Central memory CD8-positive, alpha-beta T cell (primary cell): ENCODE results near the gene PKP4.

Experiments
- ATAC-seq: fragments of 150-1000 bp; cut with Tn5 transposase; replicated peaks from 2 replicates; pipeline ENCODE4 v1.10.0; 2022; ENCODE audit warnings: mild to moderate bottlenecking, moderate FRiP score, moderate number of reproducible peaks; ENCODE audit not compliant: poor library complexity, severe bottlenecking; ENCODE audit errors: extremely low read depth
- DNase-seq, 2 donors: peaks; one replicate each; pipeline ENCODE4 v3.0.0; 2021; ENCODE audit warnings: low spot score in 2 of 2
- H3K27ac Mint-ChIP-seq: one replicate; pipeline ENCODE4 v1.8.0; 2022; ENCODE audit warnings: low read depth, mild to moderate bottlenecking, moderate library complexity, mixed read lengths
- H3K27me3 Mint-ChIP-seq: one replicate; pipeline ENCODE4 v1.8.0; 2022; ENCODE audit warnings: mixed read lengths
- H3K36me3 Mint-ChIP-seq: one replicate; pipeline ENCODE4 v1.8.0; 2022; ENCODE audit warnings: mild to moderate bottlenecking, moderate library complexity, mixed read lengths; ENCODE audit not compliant: insufficient read depth
- H3K4me1 Mint-ChIP-seq: one replicate; pipeline ENCODE4 v1.8.0; 2022; ENCODE audit warnings: mixed read lengths
- H3K4me3 Mint-ChIP-seq: one replicate; pipeline ENCODE4 v1.8.0; 2022; ENCODE audit warnings: mild to moderate bottlenecking, moderate library complexity, mixed read lengths
- H3K9me3 Mint-ChIP-seq: one replicate; pipeline ENCODE4 v1.8.0; 2022; ENCODE audit warnings: mixed read lengths

PKP4 gene

DNA sequence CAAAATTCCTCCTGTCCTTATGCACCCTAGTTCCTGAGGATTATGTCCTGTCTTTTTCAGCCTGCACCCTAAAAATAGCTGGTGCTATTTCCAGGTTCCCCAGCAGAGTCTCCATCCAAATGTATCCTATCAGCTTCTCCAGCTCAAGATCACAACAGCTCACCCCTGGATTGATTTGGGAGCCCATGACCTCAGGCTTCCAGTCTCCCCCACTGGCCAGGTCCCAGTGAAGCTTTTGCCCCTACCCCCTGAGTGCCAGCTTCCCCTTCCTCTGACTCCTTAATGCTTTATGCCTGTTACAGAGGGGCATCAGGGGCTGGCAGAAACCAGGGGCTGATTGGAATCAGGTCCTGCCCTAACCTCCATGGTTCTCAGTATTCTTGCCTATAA is 261.4 kb downstream of the PKP4 start:
- H3K9me3 Mint-ChIP-seq: no peaks in the 10 kb centered on the region
- H3K4me3 Mint-ChIP-seq: no peak overlapping the region
- no peak overlapping the region for H3K27ac Mint-ChIP-seq
- DNase-seq (no peak), ATAC-seq (no peak)
- H3K4me1 Mint-ChIP-seq: no peaks in the 10 kb centered on the region
- H3K36me3 Mint-ChIP-seq: peaks cover 2% of the 10 kb centered on the region
- peaks cover 30% of the 10 kb centered on the region for H3K27me3 Mint-ChIP-seq

DNA sequence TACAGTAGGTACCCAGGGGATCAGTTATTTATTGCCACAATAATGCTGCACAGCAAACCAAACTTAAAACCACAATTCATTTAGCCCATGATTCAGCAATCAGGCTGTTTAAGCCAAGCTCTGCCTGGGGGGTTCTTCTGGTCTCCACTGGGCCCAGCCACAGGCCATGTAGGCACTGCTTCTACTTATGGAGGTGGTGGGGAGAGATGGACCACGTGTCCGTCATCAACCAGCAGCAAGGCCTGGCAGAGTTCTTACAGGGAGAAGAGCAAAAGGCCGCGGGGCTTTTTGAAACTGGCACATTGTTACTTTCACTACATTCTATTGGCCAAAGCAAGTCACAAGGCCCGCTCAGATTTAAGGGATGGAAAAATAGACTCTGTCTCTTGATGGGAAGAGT is 262.1 kb downstream of the PKP4 start:
- ATAC-seq (no peak), DNase-seq (no peak)
- H3K4me3 Mint-ChIP-seq: no peak overlapping the region
- peaks cover 23% of the 10 kb centered on the region for H3K27me3 Mint-ChIP-seq
- peaks cover 2% of the 10 kb centered on the region for H3K36me3 Mint-ChIP-seq
- no peaks in the 10 kb centered on the region for H3K9me3 Mint-ChIP-seq
- H3K4me1 Mint-ChIP-seq: no peaks in the 10 kb centered on the region
- no peak overlapping the region for H3K27ac Mint-ChIP-seq

DNA sequence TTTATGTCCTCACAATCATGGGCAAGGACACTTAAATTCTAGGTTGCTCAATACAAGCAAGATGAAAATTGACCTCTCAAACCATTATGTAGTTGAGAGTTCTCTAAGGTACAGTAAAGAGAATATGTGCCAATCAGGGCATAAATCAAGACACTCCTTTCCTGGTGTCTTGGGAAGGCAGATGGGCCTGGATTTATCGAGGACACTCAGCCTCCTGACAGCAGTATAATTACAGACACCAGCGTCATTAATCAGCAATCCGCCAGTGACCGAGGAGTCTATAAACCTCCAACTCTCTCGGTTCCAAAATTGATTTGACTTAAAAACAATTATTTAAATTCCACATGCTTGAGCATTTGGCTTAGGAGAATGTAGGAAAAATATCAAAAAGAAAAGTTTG is 262.7 kb downstream of the PKP4 start:
- H3K4me1 Mint-ChIP-seq: no peaks in the 10 kb centered on the region
- no peak for DNase-seq
- no peak overlapping the region for H3K4me3 Mint-ChIP-seq
- H3K27ac Mint-ChIP-seq: no peak overlapping the region
- H3K36me3 Mint-ChIP-seq: peaks cover 2% of the 10 kb centered on the region
- no peak for ATAC-seq
- H3K27me3 Mint-ChIP-seq: peaks cover 18% of the 10 kb centered on the region
- H3K9me3 Mint-ChIP-seq: no peaks in the 10 kb centered on the region

DNA sequence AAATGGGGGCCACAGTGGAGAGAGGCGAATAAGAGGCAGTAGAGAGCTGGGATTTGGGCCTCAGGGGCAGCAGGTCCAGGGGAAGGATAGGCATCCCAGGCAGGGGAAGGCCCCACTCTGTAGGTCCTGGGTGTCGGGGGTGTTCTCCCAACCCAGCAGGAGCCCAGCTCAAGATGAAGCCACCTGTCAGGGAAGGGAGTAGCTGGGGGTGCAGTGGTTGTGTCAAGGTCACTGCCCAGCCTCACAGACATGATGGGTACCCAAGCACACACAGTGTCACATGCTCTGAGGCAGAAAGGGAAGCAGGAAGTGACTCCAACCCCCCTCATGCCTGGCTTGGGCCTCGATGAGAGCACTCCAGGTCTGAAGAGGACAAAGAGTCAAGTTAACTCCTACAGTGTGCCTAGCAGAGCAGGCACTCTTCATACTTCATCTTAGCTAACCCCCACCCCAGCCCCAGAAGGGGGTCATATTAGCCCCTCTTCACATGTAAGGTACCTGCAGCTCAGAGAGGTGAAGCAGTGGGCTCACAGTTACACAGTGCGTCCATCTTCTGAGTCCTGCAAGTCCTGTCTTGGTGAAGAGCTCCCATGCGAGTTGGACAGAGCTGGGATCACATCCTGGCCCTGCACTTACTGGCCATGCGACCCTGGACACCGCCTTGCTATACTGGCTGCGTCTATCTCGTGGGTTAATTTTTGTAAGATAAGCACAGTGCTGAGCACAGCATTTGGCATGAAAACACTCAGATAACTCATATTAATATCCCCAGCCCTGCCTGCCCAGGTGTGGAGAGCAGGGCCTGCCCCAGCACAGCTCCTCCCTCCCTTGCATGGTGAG is 265.7 kb downstream of the PKP4 start:
- no peak for DNase-seq
- Mint-ChIP-seq H3K27ac (no peak overlapping the region), H3K4me1 (no peaks in the 10 kb centered on the region), H3K4me3 (no peak overlapping the region), H3K36me3 (no peaks in the 10 kb centered on the region), H3K9me3 (no peaks in the 10 kb centered on the region), H3K27me3 (peaks cover 8% of the 10 kb centered on the region)
- ATAC-seq: no peak

DNA sequence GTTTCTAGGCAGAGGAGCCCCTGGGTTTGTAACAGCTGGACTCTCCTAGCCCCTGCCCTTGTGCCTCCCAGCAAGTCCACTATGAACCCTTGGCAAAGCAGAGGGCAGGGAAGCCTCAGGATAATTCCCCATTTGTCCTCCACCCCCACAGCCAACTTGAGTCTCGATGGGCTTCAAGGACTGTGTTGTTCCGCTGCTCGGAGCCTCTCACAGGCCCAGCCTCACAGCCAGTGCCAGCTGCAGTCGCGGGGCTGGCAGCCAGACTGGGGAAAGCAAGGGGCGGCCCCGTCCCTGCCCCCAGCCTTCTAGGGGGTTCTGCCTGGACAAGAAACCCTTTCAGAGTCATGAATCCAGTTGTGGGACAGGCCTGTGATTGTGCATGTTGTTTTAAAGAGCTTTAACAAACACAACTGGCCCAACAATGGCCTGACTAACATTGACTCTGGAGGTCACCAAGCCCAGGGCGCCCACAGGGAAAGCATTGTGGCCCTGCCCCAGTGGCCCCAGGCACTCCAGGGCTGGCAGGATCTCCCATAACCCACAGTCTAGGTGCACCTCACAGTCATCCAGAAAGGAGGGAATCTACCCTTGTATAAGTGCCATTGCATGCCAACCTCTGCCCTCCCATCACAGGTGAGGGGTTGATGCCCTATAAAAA is 266.6 kb downstream of the PKP4 start:
- no peak for DNase-seq
- Mint-ChIP-seq H3K4me3 (no peak overlapping the region), H3K36me3 (no peaks in the 10 kb centered on the region), H3K27ac (no peak overlapping the region), H3K9me3 (no peaks in the 10 kb centered on the region), H3K27me3 (peaks cover 6% of the 10 kb centered on the region), H3K4me1 (no peaks in the 10 kb centered on the region)
- no peak for ATAC-seq

DNA sequence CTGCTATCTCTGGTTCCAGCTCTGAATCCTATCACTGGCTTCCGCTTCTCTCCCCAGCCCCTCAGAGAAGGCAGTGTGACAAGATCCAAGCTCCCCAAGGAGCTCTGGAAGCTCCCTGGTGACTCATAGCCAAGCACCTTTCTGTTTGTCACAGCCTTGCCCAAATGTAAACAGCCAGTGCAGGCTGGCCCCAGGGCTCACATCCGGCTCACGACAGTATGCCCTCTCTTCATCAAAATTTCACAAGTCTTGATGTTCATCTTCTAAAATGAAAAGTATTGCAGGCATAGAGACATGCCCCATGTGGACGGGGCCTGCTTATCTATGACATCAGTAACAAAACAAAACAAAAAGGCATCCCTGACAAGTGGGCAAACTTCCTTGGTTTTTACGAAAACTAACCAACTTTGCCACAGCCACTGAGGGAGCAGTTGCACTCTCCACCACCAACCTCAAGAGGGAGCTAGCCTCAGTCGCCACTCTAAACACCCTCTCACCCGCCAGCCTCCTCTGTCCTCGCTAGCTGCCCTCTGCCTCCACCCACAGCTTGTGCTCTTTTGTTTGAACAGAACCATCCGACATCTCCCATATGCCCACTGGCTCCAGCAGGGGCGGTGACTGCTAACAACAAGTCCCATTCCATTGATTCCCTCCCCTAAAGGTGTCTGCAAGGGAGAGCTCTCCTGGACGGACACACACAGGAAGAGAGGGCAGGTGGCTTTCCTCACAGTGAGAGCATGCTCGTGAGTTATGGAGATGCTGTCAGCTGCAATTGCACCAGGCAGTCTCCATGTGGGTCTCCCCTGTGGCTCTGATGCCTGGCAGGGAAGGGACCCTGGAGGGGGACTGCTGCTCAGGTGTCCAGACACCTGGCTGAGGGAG is 267.4 kb downstream of the PKP4 start:
- Mint-ChIP-seq H3K4me1 (no peaks in the 10 kb centered on the region), H3K27ac (no peak overlapping the region), H3K4me3 (no peak overlapping the region), H3K9me3 (no peaks in the 10 kb centered on the region), H3K36me3 (no peaks in the 10 kb centered on the region), H3K27me3 (peaks cover 11% of the 10 kb centered on the region)
- ATAC-seq (no peak), DNase-seq (no peak)

DNA sequence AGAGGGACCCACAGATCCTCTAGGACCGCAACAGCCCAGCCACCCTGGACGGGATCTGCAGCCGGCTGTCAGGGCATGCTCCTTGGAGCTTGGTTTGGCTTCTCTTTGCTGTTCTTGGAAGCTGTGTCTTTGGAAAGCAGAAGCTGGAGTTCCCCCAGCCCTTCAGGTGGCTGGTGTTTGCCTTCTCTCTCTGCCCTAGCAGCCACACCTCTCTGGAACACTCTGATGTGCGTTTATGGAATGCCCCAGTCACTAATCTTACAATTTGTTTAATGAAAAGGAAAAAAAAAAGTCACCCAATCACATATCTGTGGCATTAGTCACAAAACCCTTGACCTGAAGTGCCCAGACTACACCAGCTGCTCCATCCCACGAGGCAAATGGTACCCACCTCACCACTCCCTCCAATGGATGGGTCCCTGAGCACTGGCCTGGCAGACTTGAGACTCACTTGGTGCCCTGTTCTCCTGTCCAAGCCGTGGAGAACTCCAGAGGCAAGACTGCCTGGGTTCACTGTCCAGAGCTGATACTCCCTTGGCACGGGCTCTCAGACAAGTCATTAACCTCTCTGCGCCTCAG is 268.1 kb downstream of the PKP4 start:
- H3K4me3 Mint-ChIP-seq: no peak overlapping the region
- no peaks in the 10 kb centered on the region for H3K9me3 Mint-ChIP-seq
- ATAC-seq (no peak), DNase-seq (no peak)
- H3K36me3 Mint-ChIP-seq: no peaks in the 10 kb centered on the region
- H3K27me3 Mint-ChIP-seq: peaks cover 13% of the 10 kb centered on the region
- H3K4me1 Mint-ChIP-seq: no peaks in the 10 kb centered on the region
- H3K27ac Mint-ChIP-seq: no peak overlapping the region

DNA sequence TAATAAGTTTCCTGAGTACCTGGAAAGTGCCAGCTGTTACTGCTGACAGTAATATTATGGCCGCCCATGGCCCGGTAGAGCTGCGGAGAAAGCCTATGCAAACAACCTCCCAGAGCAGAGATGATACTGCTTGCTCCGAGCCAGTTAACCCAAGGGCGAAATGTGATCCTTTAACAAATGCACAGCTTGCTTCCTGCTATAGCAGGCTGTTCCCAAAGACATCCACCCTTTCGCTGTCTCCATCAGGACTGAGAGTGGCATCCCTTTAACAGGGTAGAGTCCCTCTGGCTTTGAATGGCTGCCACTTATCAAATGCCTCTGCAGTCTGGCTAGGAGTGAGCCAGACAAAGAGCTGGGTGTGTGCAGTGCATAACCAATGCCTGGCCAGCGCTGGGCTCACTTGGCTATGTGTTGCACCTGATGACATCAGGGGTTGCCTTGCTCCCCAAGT is 268.7 kb downstream of the PKP4 start:
- no peak for ATAC-seq
- Mint-ChIP-seq H3K4me1 (no peaks in the 10 kb centered on the region), H3K27me3 (peaks cover 19% of the 10 kb centered on the region), H3K4me3 (no peak overlapping the region), H3K36me3 (no peaks in the 10 kb centered on the region), H3K27ac (no peak overlapping the region), H3K9me3 (no peaks in the 10 kb centered on the region)
- no peak for DNase-seq

DNA sequence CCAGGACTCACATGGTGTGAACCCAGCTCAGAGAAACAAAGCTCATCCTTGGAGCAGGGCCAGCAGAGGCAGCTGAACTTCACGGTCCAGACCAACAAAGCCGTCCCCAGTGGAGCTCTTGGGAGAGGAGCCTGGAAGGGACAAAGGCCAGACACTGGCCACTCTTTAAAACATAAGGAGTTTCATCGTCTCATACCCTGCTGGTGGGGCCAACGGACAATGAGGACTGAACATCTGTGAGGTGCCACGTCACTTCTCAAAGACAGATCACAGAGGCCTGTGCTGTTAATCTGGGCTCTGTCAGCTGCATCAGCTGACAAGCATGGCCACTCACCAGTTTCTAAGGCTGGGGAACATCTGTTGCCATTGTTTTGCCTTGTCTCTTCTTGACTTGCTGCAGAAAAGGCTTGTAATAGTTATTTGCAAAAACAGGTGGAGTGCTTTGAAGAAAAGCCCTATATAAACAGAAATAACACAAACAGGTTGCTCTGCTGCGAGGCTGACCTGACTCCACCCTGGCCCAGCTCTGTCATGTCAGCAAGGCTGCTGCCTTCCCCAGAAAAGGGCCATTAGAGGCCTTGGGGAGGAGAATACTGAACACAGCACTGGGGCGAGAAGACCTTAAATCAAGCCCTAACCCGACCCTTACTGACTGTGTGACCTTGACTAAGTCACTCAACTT is 270.3 kb downstream of the PKP4 start:
- Mint-ChIP-seq H3K27me3 (peaks cover 20% of the 10 kb centered on the region), H3K4me3 (no peak overlapping the region), H3K27ac (no peak overlapping the region), H3K9me3 (no peaks in the 10 kb centered on the region), H3K4me1 (no peaks in the 10 kb centered on the region), H3K36me3 (no peaks in the 10 kb centered on the region)
- DNase-seq: no peak
- no peak for ATAC-seq

DNA sequence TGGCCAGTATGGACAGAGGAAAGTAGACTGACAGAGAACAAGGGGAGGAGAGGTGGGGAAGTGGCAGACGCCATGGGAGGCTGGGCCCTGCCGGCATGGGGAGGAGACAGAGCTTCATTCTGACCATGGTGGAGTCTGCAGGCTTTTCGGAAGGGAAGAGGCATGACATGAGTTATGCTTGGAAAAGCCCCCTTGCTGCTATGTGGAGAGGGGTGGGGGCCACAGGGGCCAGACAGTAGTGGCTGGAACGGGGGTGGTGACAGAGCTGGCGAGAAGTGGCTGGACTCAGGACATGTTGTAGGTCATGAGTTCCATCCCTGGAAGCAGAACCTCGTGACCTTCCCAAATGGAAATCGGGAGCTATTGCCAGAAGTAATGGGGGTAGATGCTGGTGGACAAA is 271.7 kb downstream of the PKP4 start:
- ATAC-seq (no peak), DNase-seq (no peak)
- no peaks in the 10 kb centered on the region for H3K4me1 Mint-ChIP-seq
- no peak overlapping the region for H3K27ac Mint-ChIP-seq
- H3K36me3 Mint-ChIP-seq: no peaks in the 10 kb centered on the region
- peaks cover 20% of the 10 kb centered on the region for H3K27me3 Mint-ChIP-seq
- H3K9me3 Mint-ChIP-seq: no peaks in the 10 kb centered on the region
- H3K4me3 Mint-ChIP-seq: no peak overlapping the region

DNA sequence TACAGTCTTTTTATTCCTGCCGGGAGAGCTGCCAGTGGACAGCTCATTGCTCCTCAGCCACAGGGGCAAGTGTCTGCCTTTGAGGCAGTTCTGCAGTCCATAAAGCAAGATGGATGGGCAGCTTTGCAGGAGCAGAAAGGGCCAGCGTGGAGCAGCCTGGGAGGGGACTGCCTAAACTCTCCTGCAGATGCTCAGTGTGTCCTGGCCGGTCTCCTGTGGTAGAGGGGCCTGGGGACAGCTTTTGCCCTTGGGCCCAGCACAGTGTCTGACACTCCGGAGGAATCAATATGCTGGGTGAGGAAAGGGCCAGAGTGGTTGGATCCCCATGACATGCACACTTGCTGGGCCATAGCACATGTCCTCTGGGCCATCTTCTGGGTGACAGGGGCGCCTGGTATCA is 272.7 kb downstream of the PKP4 start:
- Mint-ChIP-seq H3K9me3 (no peaks in the 10 kb centered on the region), H3K4me1 (no peaks in the 10 kb centered on the region), H3K4me3 (no peak overlapping the region), H3K27ac (no peak overlapping the region), H3K36me3 (no peaks in the 10 kb centered on the region), H3K27me3 (peaks cover 20% of the 10 kb centered on the region)
- no peak for ATAC-seq
- DNase-seq: no peak
